CD4-positive, alpha-beta T cell treated with Interleukin-4 for 1 hour (primary cell): Measurements from ENCODE around the gene KIF5B.

Experiments
- DNase-seq, 2 donors: peaks; one replicate each; pipeline ENCODE4 v3.0.0-alpha.2; 2020 to 2022

Gene KIF5B

GRCh38 chr10:31959461-31960173 lies 96.6 kb downstream of the KIF5B start:
- DNase-seq: no peak
